IMR-90 (cell line): Measurements from ENCODE around the gene RORC.

ENCODE experiments used
- POLR2A ChIP-seq: IDR thresholded peaks from 2 replicates; pipeline ENCODE4 v1.6.1; 2012; ENCODE audit warnings: mild to moderate bottlenecking, low read depth, low read length
- TF ChIP-seq, protein P1 (sequence below): conservative IDR thresholded peaks from 2 replicates; pipeline ENCODE4 v1.5.1; 2012; ENCODE audit warnings: mild to moderate bottlenecking, low read depth, low read length, improper control_type of control experiment

DNA sequence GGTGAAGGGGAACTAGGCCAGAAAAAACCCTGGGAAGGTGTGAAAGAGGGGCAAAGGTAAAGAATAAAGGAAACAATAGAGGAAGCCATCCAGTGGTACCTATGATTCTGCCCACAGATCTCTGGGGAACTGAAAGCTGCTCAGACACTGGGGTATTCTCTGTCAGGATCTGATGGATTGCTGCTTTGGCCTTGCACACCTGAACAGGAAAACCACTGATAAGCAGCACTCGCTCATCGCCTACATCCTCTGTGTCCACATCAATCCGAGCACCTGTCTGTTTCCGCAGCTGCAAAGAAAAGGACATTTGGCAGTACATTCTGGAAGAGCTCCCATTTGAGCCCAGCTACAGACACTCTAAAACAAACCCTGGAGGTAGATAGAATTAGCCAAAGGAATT is 51.8 kb downstream of the RORC start:
- TF ChIP-seq, protein P1, sequence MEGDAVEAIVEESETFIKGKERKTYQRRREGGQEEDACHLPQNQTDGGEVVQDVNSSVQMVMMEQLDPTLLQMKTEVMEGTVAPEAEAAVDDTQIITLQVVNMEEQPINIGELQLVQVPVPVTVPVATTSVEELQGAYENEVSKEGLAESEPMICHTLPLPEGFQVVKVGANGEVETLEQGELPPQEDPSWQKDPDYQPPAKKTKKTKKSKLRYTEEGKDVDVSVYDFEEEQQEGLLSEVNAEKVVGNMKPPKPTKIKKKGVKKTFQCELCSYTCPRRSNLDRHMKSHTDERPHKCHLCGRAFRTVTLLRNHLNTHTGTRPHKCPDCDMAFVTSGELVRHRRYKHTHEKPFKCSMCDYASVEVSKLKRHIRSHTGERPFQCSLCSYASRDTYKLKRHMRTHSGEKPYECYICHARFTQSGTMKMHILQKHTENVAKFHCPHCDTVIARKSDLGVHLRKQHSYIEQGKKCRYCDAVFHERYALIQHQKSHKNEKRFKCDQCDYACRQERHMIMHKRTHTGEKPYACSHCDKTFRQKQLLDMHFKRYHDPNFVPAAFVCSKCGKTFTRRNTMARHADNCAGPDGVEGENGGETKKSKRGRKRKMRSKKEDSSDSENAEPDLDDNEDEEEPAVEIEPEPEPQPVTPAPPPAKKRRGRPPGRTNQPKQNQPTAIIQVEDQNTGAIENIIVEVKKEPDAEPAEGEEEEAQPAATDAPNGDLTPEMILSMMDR = no peak
- TF ChIP-seq POLR2A = no peak
